Parathyroid adenoma (tissue), 2 donors: Measurements from ENCODE around the gene OLIG1.

Experiments
- H2AFZ ChIP-seq: fragments of 300-600 bp; sonication (generic); one replicate; pipeline ENCODE4 v1.7.0; 2017; ENCODE audit warnings: antibody characterized with exemption, mild to moderate bottlenecking
- H3K27ac ChIP-seq: fragments of 300-600 bp; sonication (generic); one replicate; pipeline ENCODE4 v1.7.0; 2017
- H3K27me3 ChIP-seq: fragments of 300-600 bp; sonication (generic); one replicate; pipeline ENCODE4 v1.7.0; 2017; ENCODE audit warnings: low read length; ENCODE audit not compliant: control insufficient read depth, insufficient read depth
- H3K36me3 ChIP-seq: fragments of 300-600 bp; sonication (generic); one replicate; pipeline ENCODE4 v1.7.0; 2017; ENCODE audit warnings: low read length; ENCODE audit not compliant: control insufficient read depth, insufficient read depth
- H3K4me1 ChIP-seq: fragments of 300-600 bp; sonication (generic); one replicate; pipeline ENCODE4 v1.7.0; 2017; ENCODE audit warnings: control low read depth
- H3K4me2 ChIP-seq: fragments of 300-600 bp; sonication (generic); one replicate; pipeline ENCODE4 v1.7.0; 2017; ENCODE audit warnings: low read length
- H3K4me3 ChIP-seq: fragments of 300-600 bp; sonication (generic); one replicate; pipeline ENCODE4 v1.7.0; 2017; ENCODE audit warnings: low read depth, low read length
- H3K79me2 ChIP-seq: fragments of 300-600 bp; sonication (generic); one replicate; pipeline ENCODE4 v1.7.0; 2017; ENCODE audit warnings: control low read depth
- H3K9ac ChIP-seq: fragments of 300-600 bp; sonication (generic); one replicate; pipeline ENCODE4 v1.7.0; 2017; ENCODE audit warnings: mild to moderate bottlenecking
- H3K9me3 ChIP-seq: fragments of 300-600 bp; sonication (generic); one replicate; pipeline ENCODE4 v1.7.0; 2017; ENCODE audit warnings: low read length; ENCODE audit not compliant: control insufficient read depth
- TF ChIP-seq, protein P1 (sequence below): fragments of 300-600 bp; sonication (generic); IDR thresholded peaks from one replicate; pipeline ENCODE4 v1.7.0; 2017; ENCODE audit warnings: antibody characterized with exemption, mild to moderate bottlenecking
- donor health status: primary hyperparathyroidism.

Gene OLIG1

DNA sequence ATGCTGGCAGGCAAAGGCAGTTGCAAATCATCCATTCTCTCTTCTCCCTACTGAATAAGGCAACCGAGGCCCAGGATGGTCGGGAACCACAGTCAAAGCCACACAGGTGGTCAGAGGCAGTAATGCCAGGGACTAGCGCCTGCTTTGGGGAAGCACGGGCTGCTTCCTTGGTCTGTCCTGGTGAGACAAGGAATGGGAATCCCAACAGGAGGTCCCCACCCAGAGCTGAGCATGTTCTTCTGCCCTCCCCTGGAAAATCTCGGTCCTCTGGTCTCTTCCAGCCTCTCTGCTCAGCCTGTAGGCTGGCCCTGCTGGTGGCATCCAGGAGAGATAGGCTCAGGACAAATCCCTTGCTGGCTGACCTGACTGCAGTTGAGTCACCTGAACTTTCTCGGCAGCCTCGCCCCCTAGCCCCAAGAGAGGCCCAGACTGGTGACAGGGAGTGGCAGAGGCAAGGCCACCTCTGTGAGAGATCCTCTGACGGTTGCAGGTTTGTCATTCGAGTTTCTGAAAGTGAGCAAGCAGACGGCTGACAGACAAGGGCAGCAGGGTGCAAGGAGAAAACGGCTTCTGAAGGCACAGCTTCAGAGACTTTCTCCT lies 5.8 kb downstream of the OLIG1 start:
- no peaks in the 10 kb centered on the region for H3K79me2 ChIP-seq
- H3K4me1 ChIP-seq = no peaks in the 10 kb centered on the region
- no peak overlapping the region for H2AFZ ChIP-seq
- no peak overlapping the region for H3K27ac ChIP-seq
- no peak overlapping the region for H3K4me3 ChIP-seq
- H3K27me3 ChIP-seq = no peaks in the 10 kb centered on the region
- no peak overlapping the region for H3K9ac ChIP-seq
- H3K36me3 ChIP-seq = no peaks in the 10 kb centered on the region
- no peak overlapping the region for H3K4me2 ChIP-seq
- H3K9me3 ChIP-seq = no peaks in the 10 kb centered on the region
- TF ChIP-seq, protein P1, sequence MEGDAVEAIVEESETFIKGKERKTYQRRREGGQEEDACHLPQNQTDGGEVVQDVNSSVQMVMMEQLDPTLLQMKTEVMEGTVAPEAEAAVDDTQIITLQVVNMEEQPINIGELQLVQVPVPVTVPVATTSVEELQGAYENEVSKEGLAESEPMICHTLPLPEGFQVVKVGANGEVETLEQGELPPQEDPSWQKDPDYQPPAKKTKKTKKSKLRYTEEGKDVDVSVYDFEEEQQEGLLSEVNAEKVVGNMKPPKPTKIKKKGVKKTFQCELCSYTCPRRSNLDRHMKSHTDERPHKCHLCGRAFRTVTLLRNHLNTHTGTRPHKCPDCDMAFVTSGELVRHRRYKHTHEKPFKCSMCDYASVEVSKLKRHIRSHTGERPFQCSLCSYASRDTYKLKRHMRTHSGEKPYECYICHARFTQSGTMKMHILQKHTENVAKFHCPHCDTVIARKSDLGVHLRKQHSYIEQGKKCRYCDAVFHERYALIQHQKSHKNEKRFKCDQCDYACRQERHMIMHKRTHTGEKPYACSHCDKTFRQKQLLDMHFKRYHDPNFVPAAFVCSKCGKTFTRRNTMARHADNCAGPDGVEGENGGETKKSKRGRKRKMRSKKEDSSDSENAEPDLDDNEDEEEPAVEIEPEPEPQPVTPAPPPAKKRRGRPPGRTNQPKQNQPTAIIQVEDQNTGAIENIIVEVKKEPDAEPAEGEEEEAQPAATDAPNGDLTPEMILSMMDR = no peak

DNA sequence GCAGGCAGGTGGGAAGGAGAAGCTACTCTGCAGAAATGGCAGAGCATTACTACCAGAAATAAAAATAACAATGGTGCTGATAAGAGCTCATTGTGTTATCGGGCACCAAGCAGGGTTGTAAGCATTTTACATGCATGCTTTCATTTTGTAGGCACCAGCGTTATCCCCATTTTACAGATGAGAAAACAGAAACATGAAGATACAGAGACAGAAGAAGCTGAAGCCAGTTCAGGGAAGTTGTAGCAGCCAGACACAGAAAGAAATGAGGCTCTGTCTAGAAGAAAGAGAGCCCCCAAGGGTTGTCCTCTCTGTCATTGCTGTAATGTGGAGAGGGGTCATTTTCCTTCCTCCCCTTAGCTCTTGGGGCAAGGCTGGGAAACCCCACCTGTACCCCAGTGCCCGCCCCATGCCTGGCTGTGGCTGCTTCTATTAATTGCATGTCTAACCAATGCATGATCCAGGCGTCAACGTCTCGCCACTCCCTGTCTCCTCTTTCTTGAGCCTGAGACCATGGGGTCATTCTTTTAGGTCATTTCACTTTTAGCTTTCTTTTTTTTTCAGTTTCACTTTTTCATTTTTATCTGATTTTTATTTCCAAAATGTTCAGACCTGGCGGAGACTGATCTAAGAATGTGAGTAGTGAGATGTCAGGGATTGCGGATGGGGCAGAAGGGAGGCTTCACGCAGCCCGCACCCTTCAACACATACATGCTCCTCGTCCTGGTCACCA lies 6.8 kb downstream of the OLIG1 start:
- Histone ChIP-seq H2AFZ (no peak overlapping the region), H3K4me3 (no peak overlapping the region), H3K27ac (no peak overlapping the region), H3K36me3 (no peaks in the 10 kb centered on the region), H3K27me3 (no peaks in the 10 kb centered on the region), H3K9me3 (no peaks in the 10 kb centered on the region), H3K79me2 (no peaks in the 10 kb centered on the region), H3K4me1 (no peaks in the 10 kb centered on the region), H3K4me2 (no peak overlapping the region), H3K9ac (no peak overlapping the region)
- TF ChIP-seq, protein P1 = no peak

DNA sequence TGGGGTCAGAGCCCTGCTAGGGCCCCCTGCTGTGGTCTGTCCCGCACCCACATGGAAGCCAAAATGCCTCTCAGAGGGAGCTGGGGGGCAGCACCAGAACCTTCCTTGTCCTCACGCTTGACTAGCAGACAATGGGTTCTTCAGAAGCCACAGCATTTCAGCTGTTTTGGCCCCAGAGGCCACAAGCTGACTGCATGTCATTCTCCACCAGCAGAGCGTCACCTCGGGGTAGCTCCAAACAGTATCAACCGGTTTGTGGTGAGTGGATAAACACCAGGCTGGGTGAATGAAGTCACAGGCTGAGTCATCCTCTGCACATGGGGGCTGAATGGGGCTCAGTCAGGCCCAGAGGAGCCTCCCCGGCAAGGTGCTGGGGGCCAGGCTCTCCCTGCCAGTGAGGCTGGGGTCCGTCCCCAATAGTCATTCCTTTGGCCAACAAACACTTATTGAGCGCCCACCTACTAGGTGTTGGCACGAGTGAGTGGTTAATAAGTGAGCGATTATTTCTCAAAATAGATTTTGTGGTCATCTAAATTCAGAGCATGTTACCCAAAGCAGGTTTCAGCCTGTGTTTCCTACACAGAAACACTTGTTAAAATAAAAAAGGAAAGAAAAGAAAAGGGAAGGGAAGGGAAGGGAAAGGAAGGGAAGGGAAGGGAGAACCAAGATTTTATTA lies 9.1 kb downstream of the OLIG1 start:
- H3K4me1 ChIP-seq = no peaks in the 10 kb centered on the region
- H2AFZ ChIP-seq = no peak overlapping the region
- no peak overlapping the region for H3K4me2 ChIP-seq
- H3K9ac ChIP-seq = no peak overlapping the region
- H3K9me3 ChIP-seq = no peaks in the 10 kb centered on the region
- no peaks in the 10 kb centered on the region for H3K27me3 ChIP-seq
- H3K27ac ChIP-seq = no peak overlapping the region
- TF ChIP-seq, protein P1 = no peak
- no peaks in the 10 kb centered on the region for H3K36me3 ChIP-seq
- no peak overlapping the region for H3K4me3 ChIP-seq
- H3K79me2 ChIP-seq = no peaks in the 10 kb centered on the region

DNA sequence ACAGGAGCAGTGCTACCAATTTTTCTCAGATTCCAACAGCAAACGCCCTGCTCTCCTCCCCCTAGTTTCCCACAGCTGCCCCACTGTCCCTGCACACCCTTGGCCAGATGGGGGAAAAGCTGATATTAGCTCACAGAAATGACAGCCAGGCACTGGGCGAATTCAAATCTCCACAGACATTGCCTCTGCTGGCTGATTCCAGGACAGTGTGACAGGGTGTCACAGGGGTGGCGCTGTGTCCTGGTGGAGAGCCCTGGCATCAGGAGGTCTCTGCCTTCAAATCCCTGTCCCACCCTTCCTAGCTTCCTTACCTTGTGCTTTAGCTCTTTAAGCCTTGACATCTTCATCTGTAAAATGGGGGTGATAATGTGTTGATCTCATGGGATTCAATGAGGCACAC lies 10.4 kb downstream of the OLIG1 start:
- H3K79me2 ChIP-seq = no peaks in the 10 kb centered on the region
- H3K4me2 ChIP-seq = no peak overlapping the region
- no peaks in the 10 kb centered on the region for H3K27me3 ChIP-seq
- no peak overlapping the region for H3K4me3 ChIP-seq
- no peak overlapping the region for H3K9ac ChIP-seq
- H3K4me1 ChIP-seq = no peaks in the 10 kb centered on the region
- H3K27ac ChIP-seq = no peak overlapping the region
- TF ChIP-seq, protein P1 = no peak
- no peak overlapping the region for H2AFZ ChIP-seq
- H3K9me3 ChIP-seq = no peaks in the 10 kb centered on the region
- no peaks in the 10 kb centered on the region for H3K36me3 ChIP-seq
